HG03565 (cell line): ENCODE results near the gene RPL37A.

Source experiments
- ATAC-seq: cut with Tn5 transposase; IDR thresholded peaks from one replicate; pipeline ENCODE4 v1.9.1; 2021; ENCODE audit warnings: mild to moderate bottlenecking, moderate library complexity; ENCODE audit not compliant: unreplicated experiment

RPL37A gene

GRCh38 chr2:216498379-216499352 is at the start of gene RPL37A:
TSS of gene RPL37A (plus strand) at chr2:216498844. CDS start at chr2:216498875, 31 bp downstream.
- peak; percentile 89 for ATAC-seq

- no peak for ATAC-seq
These were observed 48.3 kb upstream of the RPL37A start for GRCh38 chr2:216450346-216450745.

DNA sequence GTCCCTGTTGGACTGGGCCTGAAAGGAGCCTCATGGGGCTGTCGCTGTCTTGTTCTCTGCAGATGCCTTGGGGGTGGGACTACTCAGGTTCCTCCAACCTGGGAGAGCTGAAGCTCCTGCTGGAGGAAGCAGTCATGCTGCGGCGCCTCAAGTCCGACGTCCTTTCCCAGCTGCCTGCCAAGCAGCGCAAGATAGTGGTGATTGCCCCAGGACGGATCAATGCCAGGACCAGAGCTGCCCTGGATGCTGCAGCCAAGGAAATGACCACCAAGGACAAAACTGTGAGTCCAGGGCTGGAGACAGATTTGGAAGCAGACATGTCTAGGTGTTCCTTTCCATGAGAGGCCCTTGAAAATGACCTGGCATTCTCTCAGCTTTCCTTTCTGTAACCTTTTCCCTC is 47.9 kb upstream of the RPL37A start:
- no peak for ATAC-seq

DNA sequence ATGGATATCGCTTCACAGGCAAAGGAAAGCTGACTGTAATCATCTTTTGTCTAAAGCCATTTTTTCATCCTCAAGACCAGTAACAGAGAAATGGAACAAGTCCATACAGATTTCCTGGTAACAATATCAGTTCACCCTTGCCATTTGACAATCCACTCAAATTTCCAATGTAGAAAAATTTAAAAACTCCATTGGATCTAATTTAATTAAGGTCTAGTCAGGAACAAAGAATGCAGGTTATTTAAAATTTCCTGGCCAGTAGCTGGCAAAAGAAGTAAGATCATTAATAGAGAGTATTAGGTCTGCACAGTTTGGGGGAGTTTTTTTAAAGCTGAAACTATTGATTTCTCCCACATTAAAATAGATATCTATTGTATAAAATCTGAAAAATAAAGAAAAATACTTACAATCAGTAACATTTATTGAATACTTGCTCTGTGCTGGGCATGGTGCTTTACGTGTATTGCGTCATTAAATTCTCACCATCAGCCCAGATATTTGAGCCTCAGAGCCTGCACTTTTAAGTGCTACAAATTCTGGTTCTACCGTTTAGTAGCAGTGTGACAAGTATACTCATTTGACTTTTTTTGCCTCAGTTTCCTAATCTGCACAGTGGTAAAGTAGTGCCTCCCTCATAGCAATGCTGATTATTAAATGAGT is 44.6 kb upstream of the RPL37A start:
- no peak for ATAC-seq

- ATAC-seq, result no peak
These were observed 35.5 kb upstream of the RPL37A start for GRCh38 chr2:216463148-216463547.

GRCh38 chr2:216464104-216464720 is 34.4 kb upstream of the RPL37A start:
- ATAC-seq, result no peak

DNA sequence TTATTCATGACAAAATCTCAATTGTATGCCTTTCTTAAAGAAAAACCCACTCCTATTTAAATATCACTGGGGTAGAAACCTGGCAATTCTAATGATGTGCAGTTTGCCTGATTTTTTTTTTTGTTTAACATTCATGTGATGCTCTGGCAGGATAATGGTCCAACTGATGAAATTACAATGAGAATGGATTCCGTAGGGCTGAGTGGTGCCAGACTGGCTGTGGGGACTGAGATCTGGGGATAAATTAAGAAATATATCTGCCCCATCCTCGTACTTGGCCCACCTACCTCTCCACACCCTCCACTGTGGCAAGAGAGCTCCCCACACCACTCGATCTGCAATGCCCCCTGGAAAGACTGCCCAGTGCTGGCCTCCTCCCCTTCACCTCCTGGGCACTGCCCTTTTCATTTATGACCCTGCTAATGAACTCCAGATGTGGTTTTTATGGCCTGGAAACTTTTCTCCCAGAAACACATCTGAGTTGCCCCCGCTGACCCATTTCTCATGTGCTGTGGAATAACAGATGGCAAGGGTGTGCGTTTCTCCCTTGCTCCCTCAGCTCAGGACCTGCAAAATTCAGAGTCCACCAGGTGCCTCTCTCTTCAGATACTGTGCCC is 33.0 kb upstream of the RPL37A start:
- no peak for ATAC-seq

DNA sequence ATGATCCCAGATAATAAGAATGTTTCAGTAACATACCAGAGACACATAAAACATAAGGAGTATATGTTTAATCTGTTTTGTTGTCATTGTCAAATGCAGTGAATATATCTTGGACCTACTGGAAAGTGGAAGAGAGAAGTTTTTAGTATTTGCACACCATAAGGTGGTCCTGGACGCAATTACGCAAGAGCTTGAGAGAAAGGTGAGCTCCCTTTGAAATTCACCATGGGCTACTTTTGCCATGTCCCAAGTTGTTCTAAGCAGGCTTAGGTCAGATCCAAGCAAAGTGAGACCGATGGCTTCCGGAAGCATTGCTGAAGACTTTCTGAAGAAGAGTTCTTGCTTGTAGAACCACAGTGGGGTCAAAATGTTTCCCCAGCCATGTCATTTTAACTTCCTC is 30.8 kb upstream of the RPL37A start:
- ATAC-seq, result no peak

GRCh38 chr2:216469661-216470060 is 29.0 kb upstream of the RPL37A start:
- no peak for ATAC-seq

DNA sequence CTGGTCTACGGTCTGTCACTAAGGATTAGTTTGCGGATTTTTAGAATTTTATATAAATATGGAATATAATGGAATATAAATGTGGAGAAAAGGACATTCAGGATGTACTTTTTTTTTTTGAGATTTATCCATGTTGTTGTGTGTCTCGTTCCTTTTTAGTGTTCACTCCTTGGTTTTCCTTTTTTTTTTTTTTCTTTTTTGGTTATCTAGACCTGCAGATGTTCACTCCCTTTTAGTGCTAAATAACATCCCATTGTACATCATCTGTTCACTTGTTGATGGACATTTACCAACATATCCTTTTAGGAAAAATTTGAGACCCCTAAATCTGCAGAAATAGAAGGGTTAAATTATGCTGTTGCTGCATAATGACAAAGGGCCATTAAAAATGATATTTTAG is 25.5 kb upstream of the RPL37A start:
- no peak for ATAC-seq

DNA sequence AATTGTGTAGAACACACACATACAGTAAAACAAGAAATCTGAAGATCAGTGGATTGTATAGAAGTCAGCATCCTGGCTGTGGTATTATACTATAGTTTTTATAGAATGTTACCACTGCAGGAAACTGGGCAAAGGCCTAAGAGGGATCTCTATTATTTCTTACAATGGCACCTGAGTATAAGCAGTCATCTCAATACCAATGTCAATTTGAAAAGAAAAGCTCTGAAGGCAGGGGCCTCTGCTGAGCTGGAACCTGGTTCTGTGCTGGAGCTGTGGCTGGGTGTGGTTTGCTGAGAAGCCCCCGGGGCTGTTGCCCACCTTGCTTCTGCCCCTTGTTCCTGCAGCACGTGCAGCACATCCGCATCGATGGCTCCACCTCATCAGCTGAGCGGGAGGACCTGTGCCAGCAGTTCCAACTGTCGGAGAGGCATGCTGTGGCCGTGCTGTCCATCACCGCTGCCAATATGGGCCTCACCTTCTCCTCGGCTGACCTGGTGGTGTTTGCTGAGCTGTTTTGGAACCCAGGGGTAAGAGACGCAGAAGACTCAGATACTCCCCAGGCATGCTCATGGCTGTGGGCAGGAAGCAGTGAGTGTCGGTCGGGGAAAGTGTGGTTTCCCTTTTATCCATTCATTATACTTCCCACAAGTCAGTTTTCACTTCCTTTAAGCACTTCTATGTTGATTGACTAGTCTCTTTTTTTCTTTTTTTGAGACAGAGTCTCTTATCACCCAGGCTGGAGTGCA is 23.5 kb upstream of the RPL37A start:
- ATAC-seq, result peak; percentile 67

DNA sequence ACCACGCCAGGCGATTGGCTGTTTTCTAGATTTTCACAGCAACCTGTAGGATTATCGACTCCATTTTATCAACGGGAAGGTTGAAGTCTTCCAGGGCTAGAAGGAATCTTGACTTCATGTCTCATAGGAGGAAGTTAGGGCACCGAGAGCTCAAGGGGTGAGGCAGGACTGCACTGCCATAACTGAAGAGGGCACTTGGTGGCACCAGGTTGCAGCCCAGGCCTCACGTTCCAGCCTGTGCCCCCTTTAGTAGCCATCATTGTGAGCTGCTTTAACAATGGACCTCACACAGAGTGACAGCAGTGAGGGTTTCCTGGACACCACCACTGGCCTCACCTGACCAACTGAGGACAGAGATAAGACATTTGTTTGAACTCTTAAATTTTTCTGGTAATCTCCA is 22.9 kb upstream of the RPL37A start:
- no peak for ATAC-seq

- no peak for ATAC-seq
These were observed 21.2 kb upstream of the RPL37A start for GRCh38 chr2:216477283-216478035.

GRCh38 chr2:216478151-216478550 is 20.5 kb upstream of the RPL37A start:
- no peak for ATAC-seq

- no peak for ATAC-seq
These were observed 19.9 kb upstream of the RPL37A start for GRCh38 chr2:216478791-216479190.

DNA sequence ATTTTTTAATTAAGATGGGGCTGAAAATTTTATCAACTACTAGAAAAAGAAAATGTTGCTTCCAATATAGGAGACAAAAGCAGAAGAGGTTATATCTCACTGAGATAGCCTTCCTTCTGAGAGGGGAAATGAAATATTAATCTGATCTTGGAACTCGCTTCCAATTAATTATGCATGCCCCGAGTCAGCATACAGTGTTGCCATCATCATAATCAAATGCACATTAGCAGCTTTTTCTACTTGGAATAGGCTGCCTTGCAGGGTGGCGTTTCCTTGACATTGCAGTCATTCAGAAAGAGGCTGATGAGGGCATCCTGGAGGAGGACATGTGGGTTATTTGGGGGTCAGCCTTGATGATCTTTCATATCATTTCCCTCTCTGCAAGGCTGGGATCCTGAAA is 18.4 kb upstream of the RPL37A start:
- no peak for ATAC-seq

GRCh38 chr2:216482640-216483039 is 16.0 kb upstream of the RPL37A start:
- no peak for ATAC-seq

- ATAC-seq, result no peak
These were observed 13.4 kb upstream of the RPL37A start for GRCh38 chr2:216485237-216485636.

DNA sequence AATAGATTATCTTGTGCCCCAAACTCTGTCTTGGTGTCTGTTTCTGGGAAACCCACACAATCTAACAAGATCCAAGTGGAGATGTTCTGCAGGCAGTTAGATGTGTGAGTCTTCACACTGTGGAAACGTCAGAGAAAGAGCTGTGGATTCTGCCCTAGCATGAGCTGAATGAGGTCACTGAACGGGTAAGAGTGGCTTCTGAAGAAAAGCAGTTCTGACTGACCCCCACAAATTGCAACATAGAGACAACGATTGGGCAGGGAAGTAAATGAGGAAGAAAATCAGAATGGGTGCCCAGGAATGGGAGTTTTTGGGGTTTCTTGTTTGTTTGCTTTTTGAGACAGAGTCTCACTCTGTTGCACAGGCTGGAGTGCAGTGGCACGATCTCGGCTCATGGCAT is 12.9 kb upstream of the RPL37A start:
- ATAC-seq, result no peak

DNA sequence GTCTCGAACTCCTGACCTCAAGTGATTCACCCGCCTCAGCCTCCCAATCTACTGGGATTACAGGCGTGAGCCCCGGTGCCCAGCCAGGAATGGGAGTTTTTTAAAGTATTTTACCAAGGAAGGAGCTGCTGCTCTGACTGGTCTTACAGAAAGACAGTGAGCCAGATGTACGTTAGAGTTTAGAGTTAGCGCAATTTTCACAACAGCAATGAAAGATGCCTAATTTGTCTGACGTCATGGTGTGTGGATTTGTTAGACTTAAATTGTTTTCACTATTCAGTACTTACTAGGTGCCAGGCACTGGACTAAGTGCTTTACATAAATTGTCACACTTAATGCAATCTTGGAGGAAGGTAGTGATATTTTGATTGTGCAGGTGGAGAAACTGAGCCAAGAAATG is 12.4 kb upstream of the RPL37A start:
- no peak for ATAC-seq
